Loucy (cell line): Measurements from ENCODE around the gene KLHL35.

Experiments used
- EZH2phosphoT487 ChIP-seq: fragments of 200-600 bp; IDR thresholded peaks from 2 replicates; pipeline ENCODE4 v1.6.1; 2018; ENCODE audit warnings: antibody characterized with exemption, mild to moderate bottlenecking, moderate library complexity, borderline replicate concordance
- TF ChIP-seq, protein P1 (sequence below): fragments of 200-600 bp; sonication (generic); conservative IDR thresholded peaks from 2 replicates; pipeline ENCODE4 v1.5.1; 2014; ENCODE audit warnings: mild to moderate bottlenecking, antibody characterized with exemption, low read length

DNA sequence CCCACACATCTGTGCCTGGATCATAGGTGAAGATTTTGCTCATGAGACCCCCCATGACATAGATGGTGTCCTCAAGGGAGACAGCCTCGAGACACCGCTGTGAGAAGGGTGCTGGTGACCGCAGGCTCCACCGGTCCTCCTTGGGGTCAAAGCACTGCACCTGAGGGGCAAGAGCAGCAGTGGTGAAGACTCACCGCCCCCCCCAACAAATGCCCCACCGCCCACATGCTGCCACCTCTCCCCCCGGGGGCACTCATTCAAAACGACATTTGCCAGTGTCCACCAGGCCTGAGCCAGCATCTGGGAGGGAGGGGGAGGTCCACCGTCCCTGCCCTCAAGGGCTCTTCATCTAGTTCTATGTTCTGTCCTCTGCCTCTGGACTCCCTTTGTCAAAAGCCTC is 9.3 kb downstream of the KLHL35 start:
- TF ChIP-seq, protein P1, sequence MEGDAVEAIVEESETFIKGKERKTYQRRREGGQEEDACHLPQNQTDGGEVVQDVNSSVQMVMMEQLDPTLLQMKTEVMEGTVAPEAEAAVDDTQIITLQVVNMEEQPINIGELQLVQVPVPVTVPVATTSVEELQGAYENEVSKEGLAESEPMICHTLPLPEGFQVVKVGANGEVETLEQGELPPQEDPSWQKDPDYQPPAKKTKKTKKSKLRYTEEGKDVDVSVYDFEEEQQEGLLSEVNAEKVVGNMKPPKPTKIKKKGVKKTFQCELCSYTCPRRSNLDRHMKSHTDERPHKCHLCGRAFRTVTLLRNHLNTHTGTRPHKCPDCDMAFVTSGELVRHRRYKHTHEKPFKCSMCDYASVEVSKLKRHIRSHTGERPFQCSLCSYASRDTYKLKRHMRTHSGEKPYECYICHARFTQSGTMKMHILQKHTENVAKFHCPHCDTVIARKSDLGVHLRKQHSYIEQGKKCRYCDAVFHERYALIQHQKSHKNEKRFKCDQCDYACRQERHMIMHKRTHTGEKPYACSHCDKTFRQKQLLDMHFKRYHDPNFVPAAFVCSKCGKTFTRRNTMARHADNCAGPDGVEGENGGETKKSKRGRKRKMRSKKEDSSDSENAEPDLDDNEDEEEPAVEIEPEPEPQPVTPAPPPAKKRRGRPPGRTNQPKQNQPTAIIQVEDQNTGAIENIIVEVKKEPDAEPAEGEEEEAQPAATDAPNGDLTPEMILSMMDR = no peak
- no peak for TF ChIP-seq EZH2phosphoT487
